UCSD-AML1 (cell line): Measurements from ENCODE around the gene C1QC.

Experiments used
- DNase-seq: peaks from one replicate; lab custom pipeline; 2025; ENCODE audit not compliant: unreplicated experiment; lab: John Stamatoyannopoulos, UW

The C1QC gene

GRCh38 chr1:22643381-22643780 lies at the start of gene C1QC:
Gene C1QC (plus strand): TSS chr1:22643633. CDS start chr1:22644024, 391 bp downstream.
- DNase-seq = no peak

- DNase-seq = no peak
Observed at GRCh38 chr1:22594396-22594795, 49.0 kb upstream of the C1QC start.

GRCh38 chr1:22595108-22595507 lies 48.3 kb upstream of the C1QC start:
- DNase-seq = no peak

GRCh38 chr1:22597301-22597965 lies 46.0 kb upstream of the C1QC start:
- DNase-seq = no peak

GRCh38 chr1:22597996-22598395 lies 45.4 kb upstream of the C1QC start:
- DNase-seq = no peak

GRCh38 chr1:22598736-22599135 lies 44.7 kb upstream of the C1QC start:
- no peak for DNase-seq

- no peak for DNase-seq
Observed at GRCh38 chr1:22600071-22600816, 43.2 kb upstream of the C1QC start.

GRCh38 chr1:22600817-22601605 lies 42.4 kb upstream of the C1QC start:
- DNase-seq = no peak

- no peak for DNase-seq
Observed at GRCh38 chr1:22601610-22602009, 41.8 kb upstream of the C1QC start.

GRCh38 chr1:22602060-22602740 lies 41.2 kb upstream of the C1QC start:
- no peak for DNase-seq

- DNase-seq = no peak
Observed at GRCh38 chr1:22606161-22606560, 37.3 kb upstream of the C1QC start.

- DNase-seq = no peak
Observed at GRCh38 chr1:22607154-22607553, 36.3 kb upstream of the C1QC start.

GRCh38 chr1:22608361-22608760 lies 35.1 kb upstream of the C1QC start:
- no peak for DNase-seq

GRCh38 chr1:22609291-22609690 lies 34.1 kb upstream of the C1QC start:
- DNase-seq = no peak

- peak; percentile 49 for DNase-seq
Observed at GRCh38 chr1:22611530-22611947, 31.9 kb upstream of the C1QC start.

- DNase-seq = no peak
Observed at GRCh38 chr1:22612671-22613571, 30.5 kb upstream of the C1QC start.

GRCh38 chr1:22613572-22613918 lies 29.9 kb upstream of the C1QC start:
- no peak for DNase-seq

GRCh38 chr1:22613951-22614350 lies 29.5 kb upstream of the C1QC start:
- DNase-seq = no peak

GRCh38 chr1:22615886-22616285 lies 27.5 kb upstream of the C1QC start:
- no peak for DNase-seq

GRCh38 chr1:22616571-22616970 lies 26.9 kb upstream of the C1QC start:
- no peak for DNase-seq
